Kidney (tissue), 14 donors: Measurements from ENCODE around the gene WSB1. TPM values are rescaled to one million over a fixed set of nuclear protein-coding genes. Genes with fewer than 3 reads are reported as not detected.

Experiments
- DNase-seq, 5 donors: peaks; one replicate each; pipeline ENCODE4 v3.0.0-alpha.2; 2013 to 2020
- FAIRE-seq: peaks from 2 replicates; lab custom pipeline; 2012; peaks lifted over from hg19 to GRCh38; lab: Jason Lieb, UNC
- H3K27ac ChIP-seq, 2 donors: one replicate each; pipeline ENCODE4 v1.7.0; 2013; ENCODE audit warnings: low read depth in 2 of 2, low read length in 2 of 2, inconsistent platforms in 1 of 2
- H3K27me3 ChIP-seq: one replicate; pipeline ENCODE4 v1.7.1; 2013; ENCODE audit warnings: low read length, inconsistent platforms; ENCODE audit not compliant: control insufficient read depth, insufficient read depth
- H3K36me3 ChIP-seq, 3 donors: one replicate each; pipeline versions ENCODE4 v1.7.0 to v1.7.1; 2013; ENCODE audit warnings: low read length in 3 of 3, control low read depth in 1 of 3, inconsistent platforms in 1 of 3; ENCODE audit not compliant: insufficient read depth in 3 of 3, control insufficient read depth in 2 of 3
- H3K4me1 ChIP-seq, 3 donors: one replicate each; pipeline versions ENCODE4 v1.7.0 to v1.7.1; 2013; ENCODE audit warnings: low read length in 3 of 3, inconsistent platforms in 1 of 3, low read depth in 1 of 3; ENCODE audit not compliant: control insufficient read depth in 2 of 3, insufficient read depth in 2 of 3
- H3K4me3 ChIP-seq, 3 donors: one replicate each; pipeline versions ENCODE4 v1.7.0 to v1.8.1; 2013; ENCODE audit warnings: low read length in 3 of 3, control low read depth in 1 of 3, inconsistent platforms in 1 of 3
- H3K9ac ChIP-seq, 3 donors: one replicate each; pipeline versions ENCODE4 v1.7.0 to v1.7.1; 2013; ENCODE audit warnings: low read length in 3 of 3, control low read depth in 1 of 3, inconsistent platforms in 1 of 3
- H3K9me3 ChIP-seq, 3 donors: one replicate each; pipeline versions ENCODE4 v1.7.0 to v1.7.1; 2013; ENCODE audit warnings: low read length in 3 of 3, control low read depth in 1 of 3, inconsistent platforms in 1 of 3; ENCODE audit not compliant: control insufficient read depth in 2 of 3, insufficient read depth in 1 of 3
- intact Hi-C: fragments of 100-400 bp; cut with DNase I; formaldehyde crosslinking; loops from one replicate; pipeline ENCODE4 v1.11.1; 2022
- polyA plus RNA-seq: library from polyadenylated mRNA; stranded (reverse); fragments of 350-450 nt; fragmentation: Illumina TruSeq; extraction: RNeasy Lipid Tissue Mini Kit (QIAGEN cat#74804); gene quantifications from one replicate; pipeline ENCODE4 v1.2.3, GENCODE V29; 2014; ENCODE audit warnings: low read depth, low replicate concordance; ENCODE audit not compliant: insufficient read depth
- total RNA-seq: library from RNA; stranded (reverse); fragmentation: NEBNext Ultra II Directional; extraction: Animal tissue kit (Norgen Biotek cat#: 25700); gene quantifications from one replicate; pipeline ENCODE4 v1.2.1, GENCODE V29; 2021
- TF ChIP-seq, protein P1 (sequence below): IDR thresholded peaks from 3 replicates; pipeline ENCODE4 v1.5.1; 2012; ENCODE audit warnings: mild to moderate bottlenecking, moderate library complexity, borderline replicate concordance; ENCODE audit not compliant: insufficient read depth; ENCODE audit errors: extremely low read depth
- donor health status: control.
- donor health status: control.
- donor health status: control.
- donor health status: control.
- donor health status: control.
- donor health status: DM: yes; HTN: yes; CAD: no.
- donor health status: Normal renal cell carcinoma (clear cell type).

Gene WSB1
- total and polyA plus RNA-seq, 2 donors from 2014 or later = 59.8 to 195 TPM

DNA sequence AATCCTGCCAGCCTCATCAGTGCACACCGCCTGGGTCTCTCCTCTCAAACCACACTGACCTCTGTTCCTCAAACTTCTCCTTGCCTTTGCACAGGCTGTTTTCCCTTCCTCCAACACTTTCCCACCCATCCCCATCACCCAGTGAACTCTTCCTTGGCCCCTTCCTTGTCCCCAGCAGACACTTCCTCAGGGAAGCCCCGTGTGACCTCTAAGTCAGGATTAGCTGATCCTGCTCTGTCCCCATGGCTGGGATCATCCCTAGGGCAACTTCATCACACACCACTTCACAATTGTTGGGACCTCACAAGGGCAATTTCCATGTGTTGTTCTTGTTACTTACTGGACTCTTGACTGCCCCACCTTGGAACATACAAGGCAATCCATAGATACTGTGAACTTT is 67.8 kb downstream of the WSB1 start:
- intact Hi-C loops = loop anchor here (10.0 kb wide), 1 partner anchor 233 kb away; no protein-coding TSS in a partner anchor
- FAIRE-seq = no peak
- TF ChIP-seq, protein P1, sequence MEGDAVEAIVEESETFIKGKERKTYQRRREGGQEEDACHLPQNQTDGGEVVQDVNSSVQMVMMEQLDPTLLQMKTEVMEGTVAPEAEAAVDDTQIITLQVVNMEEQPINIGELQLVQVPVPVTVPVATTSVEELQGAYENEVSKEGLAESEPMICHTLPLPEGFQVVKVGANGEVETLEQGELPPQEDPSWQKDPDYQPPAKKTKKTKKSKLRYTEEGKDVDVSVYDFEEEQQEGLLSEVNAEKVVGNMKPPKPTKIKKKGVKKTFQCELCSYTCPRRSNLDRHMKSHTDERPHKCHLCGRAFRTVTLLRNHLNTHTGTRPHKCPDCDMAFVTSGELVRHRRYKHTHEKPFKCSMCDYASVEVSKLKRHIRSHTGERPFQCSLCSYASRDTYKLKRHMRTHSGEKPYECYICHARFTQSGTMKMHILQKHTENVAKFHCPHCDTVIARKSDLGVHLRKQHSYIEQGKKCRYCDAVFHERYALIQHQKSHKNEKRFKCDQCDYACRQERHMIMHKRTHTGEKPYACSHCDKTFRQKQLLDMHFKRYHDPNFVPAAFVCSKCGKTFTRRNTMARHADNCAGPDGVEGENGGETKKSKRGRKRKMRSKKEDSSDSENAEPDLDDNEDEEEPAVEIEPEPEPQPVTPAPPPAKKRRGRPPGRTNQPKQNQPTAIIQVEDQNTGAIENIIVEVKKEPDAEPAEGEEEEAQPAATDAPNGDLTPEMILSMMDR = no peak
- Histone ChIP-seq H3K27ac (no peak overlapping the region), H3K4me3 (no peak overlapping the region), H3K27me3 (no peaks in the 10 kb centered on the region), H3K36me3 (no peaks in the 10 kb centered on the region), H3K9ac (no peak overlapping the region), H3K4me1 (no peaks in the 10 kb centered on the region), H3K9me3 (no peaks in the 10 kb centered on the region)
- DNase-seq = no peak

GRCh38 chr17:27362503-27362902 is 68.6 kb downstream of the WSB1 start:
- no peak for FAIRE-seq
- intact Hi-C loops = loop anchor here (10.0 kb wide), 1 partner anchor 232 kb away; no protein-coding TSS in a partner anchor

GRCh38 chr17:27362909-27363308 is 69.0 kb downstream of the WSB1 start:
- H3K9me3 ChIP-seq = no peaks in the 10 kb centered on the region
- H3K27me3 ChIP-seq = no peaks in the 10 kb centered on the region
- H3K4me1 ChIP-seq = no peaks in the 10 kb centered on the region
- H3K27ac ChIP-seq = no peak overlapping the region
- H3K4me3 ChIP-seq = no peak overlapping the region
- H3K9ac ChIP-seq = no peak overlapping the region
- no peak for DNase-seq
- intact Hi-C loops = loop anchor here (10.0 kb wide), 1 partner anchor 232 kb away; no protein-coding TSS in a partner anchor
- FAIRE-seq = no peak
- TF ChIP-seq, protein P1 = no peak
- no peaks in the 10 kb centered on the region for H3K36me3 ChIP-seq

More at GRCh38 chr17:27362503-27362902, 68.6 kb downstream of the WSB1 start:
- Histone ChIP-seq H3K27ac (no peak overlapping the region), H3K27me3 (no peaks in the 10 kb centered on the region), H3K9ac (no peak overlapping the region), H3K4me3 (no peak overlapping the region), H3K4me1 (no peaks in the 10 kb centered on the region), H3K36me3 (no peaks in the 10 kb centered on the region), H3K9me3 (no peaks in the 10 kb centered on the region)
- TF ChIP-seq, protein P1 = no peak
- no peak for DNase-seq

DNA sequence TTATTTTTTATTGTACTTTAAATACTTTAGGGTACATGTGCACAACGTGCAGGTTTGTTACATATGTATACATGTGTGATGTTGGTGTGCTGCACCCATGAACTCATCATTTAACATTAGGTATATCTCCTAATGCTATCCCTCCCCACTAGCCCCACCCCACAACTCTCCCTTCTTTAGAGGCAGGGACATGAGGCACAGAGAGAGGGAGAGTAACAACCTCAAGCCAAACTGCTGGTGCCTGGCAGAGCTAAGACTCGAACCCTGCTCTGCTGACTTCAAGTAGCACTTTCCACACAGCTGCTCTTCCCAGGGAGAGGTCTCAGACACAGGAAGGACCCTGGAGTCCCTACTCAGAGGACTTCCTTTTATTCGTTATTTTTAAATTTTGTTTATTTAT is 69.4 kb downstream of the WSB1 start:
- TF ChIP-seq, protein P1 = no peak
- Histone ChIP-seq H3K4me1 (no peaks in the 10 kb centered on the region), H3K9me3 (no peaks in the 10 kb centered on the region), H3K4me3 (no peak overlapping the region), H3K27me3 (no peaks in the 10 kb centered on the region), H3K27ac (no peak overlapping the region), H3K36me3 (no peaks in the 10 kb centered on the region), H3K9ac (no peak overlapping the region)
- DNase-seq = no peak
- FAIRE-seq = no peak
- intact Hi-C loops = loop anchor here (10.0 kb wide), 1 partner anchor 231 kb away; no protein-coding TSS in a partner anchor
